ENCODE measurements around the gene EMC9. TPM values are rescaled to one million over a fixed set of nuclear protein-coding genes. Genes with fewer than 3 reads are reported as not detected.

EMC9 gene
- total RNA-seq, 4 donors from 2014 or later, result 6.0 to 12.1 (median 10.9) TPM

- Histone ChIP-seq H3K27me3 (no peaks in the 10 kb centered on the region), H3K36me3 (peaks cover 0 to 57% (median 6%) of the 10 kb centered on the region in 3 donors), H3K4me1 (peaks cover 0 to 5% (median 0%) of the 10 kb centered on the region in 3 donors), H3K9me3 (no peaks in the 10 kb centered on the region), H3K4me3 (no peak overlapping the region), H3K27ac (no peak overlapping the region)
- intact Hi-C loops (cut with DNase I), result loop anchor here (5.0 kb wide), 1 partner anchor 46 kb away; no protein-coding TSS in a partner anchor
- no peak for DNase-seq
- TF ChIP-seq CTCF (IDR thresholded peaks at IDR 0.05) (no peak), POLR2A (IDR thresholded peaks at IDR 0.05) (no peak)
- WGBS, 2 donors, result 87 to 93% methylated on average over 3 of the region's 13 CpGs
These were observed 37.9 kb downstream of the EMC9 start for GRCh38 chr14:24103451-24103850.

GRCh38 chr14:24102357-24103048 is 38.9 kb downstream of the EMC9 start:
- Histone ChIP-seq H3K9me3 (no peaks in the 10 kb centered on the region), H3K27me3 (no peaks in the 10 kb centered on the region), H3K36me3 (peaks cover 0 to 66% (median 6%) of the 10 kb centered on the region in 3 donors), H3K4me1 (peaks cover 0 to 4% (median 0%) of the 10 kb centered on the region in 3 donors), H3K27ac (no peak overlapping the region), H3K4me3 (no peak overlapping the region)
- 90 to 96% methylated on average over 5 to 6 of the region's 7 CpGs for WGBS, 2 donors
- TF ChIP-seq CTCF (IDR thresholded peaks at IDR 0.05) (no peak), POLR2A (IDR thresholded peaks at IDR 0.05) (no peak)
- intact Hi-C loops (cut with DNase I), result loop anchor here (5.0 kb wide), 1 partner anchor 45 kb away; no protein-coding TSS in a partner anchor
- no peak for DNase-seq

GRCh38 chr14:24100982-24101494 is 40.4 kb downstream of the EMC9 start:
- H3K9me3 ChIP-seq, result no peaks in the 10 kb centered on the region
- no peaks in the 10 kb centered on the region for H3K4me1 ChIP-seq
- TF ChIP-seq CTCF (IDR thresholded peaks at IDR 0.05), result no peak
- TF ChIP-seq POLR2A (IDR thresholded peaks at IDR 0.05), result no peak
- no peak for DNase-seq
- WGBS, 2 donors, result no CpG with 5 or more reads among the region's 3 CpGs
- H3K36me3 ChIP-seq, result peaks cover 0 to 66% (median 6%) of the 10 kb centered on the region in 3 donors
- no peak overlapping the region for H3K4me3 ChIP-seq
- no peak overlapping the region for H3K27ac ChIP-seq
- intact Hi-C loops (cut with DNase I), result loop anchor here (5.0 kb wide), 1 partner anchor 44 kb away; no protein-coding TSS in a partner anchor
- H3K27me3 ChIP-seq, result no peaks in the 10 kb centered on the region

- WGBS, 2 donors, result 67 to 92% methylated on average over 3 to 4 of the region's 4 CpGs
- no peak overlapping the region for H3K4me3 ChIP-seq
- no peak for DNase-seq
- intact Hi-C loops (cut with DNase I), result loop anchor here (5.0 kb wide), 1 partner anchor 43 kb away; no protein-coding TSS in a partner anchor
- no peak for TF ChIP-seq POLR2A (IDR thresholded peaks at IDR 0.05)
- no peak for TF ChIP-seq CTCF (IDR thresholded peaks at IDR 0.05)
- H3K27ac ChIP-seq, result no peak overlapping the region
- peaks cover 4 to 5% (median 4%) of the 10 kb centered on the region in 3 donors for H3K4me1 ChIP-seq
- H3K27me3 ChIP-seq, result no peaks in the 10 kb centered on the region
- no peaks in the 10 kb centered on the region for H3K9me3 ChIP-seq
- H3K36me3 ChIP-seq, result peaks cover 0 to 66% (median 6%) of the 10 kb centered on the region in 3 donors
These were observed 41.0 kb downstream of the EMC9 start for GRCh38 chr14:24100197-24100981.
